Measurements from ENCODE around the gene UCP1. TPM values are rescaled to one million over a fixed set of nuclear protein-coding genes. Genes with fewer than 3 reads are reported as not detected.
A peak's percentile ranks its signal among the peaks of the same experiment; 100 is the strongest.

The UCP1 gene
- total RNA-seq, result not detected in 2 replicates

- DNase-seq (ENCODE audit: low read depth in 2 of 2), result peak in 1 of 2 donors; percentile 1
Observed at GRCh38 chr4:140568507-140569306, at the start of gene UCP1. Gene UCP1, minus strand, starts transcription at chr4:140568961. Its CDS starts 232 bp downstream, at chr4:140568729.

GRCh38 chr4:140617499-140618248, 48.9 kb upstream of the UCP1 start:
- DNase-seq (ENCODE audit: low read depth in 2 of 2), result peak in 1 of 2 donors; percentile 33

- DNase-seq (ENCODE audit: low read depth in 2 of 2), result no peak
Observed at GRCh38 chr4:140615451-140615850, 46.7 kb upstream of the UCP1 start.

- DNase-seq (ENCODE audit: low read depth in 2 of 2), result no peak
Observed at GRCh38 chr4:140612357-140612756, 43.6 kb upstream of the UCP1 start.

GRCh38 chr4:140611854-140612253, 43.1 kb upstream of the UCP1 start:
- DNase-seq (ENCODE audit: low read depth in 2 of 2), result no peak

- DNase-seq (ENCODE audit: low read depth in 2 of 2), result peak; percentile 57 to 92
Observed at GRCh38 chr4:140609548-140610425, 41.0 kb upstream of the UCP1 start.

GRCh38 chr4:140607852-140608251, 39.1 kb upstream of the UCP1 start:
- no peak for DNase-seq (ENCODE audit: low read depth in 2 of 2)

GRCh38 chr4:140604544-140604943, 35.8 kb upstream of the UCP1 start:
- DNase-seq (ENCODE audit: low read depth in 2 of 2), result no peak

- no peak for DNase-seq (ENCODE audit: low read depth in 2 of 2)
Observed at GRCh38 chr4:140603286-140603685, 34.5 kb upstream of the UCP1 start.

GRCh38 chr4:140602714-140603113, 34.0 kb upstream of the UCP1 start:
- DNase-seq (ENCODE audit: low read depth in 2 of 2), result no peak

- no peak for DNase-seq (ENCODE audit: low read depth in 2 of 2)
Observed at GRCh38 chr4:140600408-140600807, 31.6 kb upstream of the UCP1 start.

GRCh38 chr4:140595065-140595464, 26.3 kb upstream of the UCP1 start:
- DNase-seq (ENCODE audit: low read depth in 2 of 2), result peak; percentile 23 to 71

- no peak for DNase-seq (ENCODE audit: low read depth in 2 of 2)
Observed at GRCh38 chr4:140584439-140584838, 15.7 kb upstream of the UCP1 start.

GRCh38 chr4:140581078-140581477, 12.3 kb upstream of the UCP1 start:
- DNase-seq (ENCODE audit: low read depth in 2 of 2), result no peak

- DNase-seq (ENCODE audit: low read depth in 2 of 2), result no peak
Observed at GRCh38 chr4:140579278-140579677, 10.5 kb upstream of the UCP1 start.

- DNase-seq (ENCODE audit: low read depth in 2 of 2), result no peak
Observed at GRCh38 chr4:140575489-140575888, 6.7 kb upstream of the UCP1 start.

GRCh38 chr4:140571620-140572019, 2.9 kb upstream of the UCP1 start:
- no peak for DNase-seq (ENCODE audit: low read depth in 2 of 2)

- no peak for DNase-seq (ENCODE audit: low read depth in 2 of 2)
Observed at GRCh38 chr4:140569307-140569638, 512 bp upstream of the UCP1 start.

- no peak for DNase-seq (ENCODE audit: low read depth in 2 of 2)
Observed at GRCh38 chr4:140559696-140560095, 9.1 kb downstream of the UCP1 start.

GRCh38 chr4:140557831-140558435, 10.8 kb downstream of the UCP1 start:
- no peak for DNase-seq (ENCODE audit: low read depth in 2 of 2)

GRCh38 chr4:140556372-140557085, 12.2 kb downstream of the UCP1 start:
- DNase-seq (ENCODE audit: low read depth in 2 of 2), result no peak
